Superior temporal gyrus (tissue), 1 donor: ENCODE results near the gene WDR18.

Experiments used
- DNase-seq: peaks from one replicate; pipeline ENCODE4 v3.0.0-alpha.2; 2016; ENCODE audit errors: extremely low spot score

WDR18 gene

GRCh38 chr19:964761-965694 is 19.1 kb upstream of the WDR18 start:
- DNase-seq, result no peak

GRCh38 chr19:966485-967088 is 17.6 kb upstream of the WDR18 start:
- DNase-seq, result no peak

GRCh38 chr19:970695-971094 is 13.4 kb upstream of the WDR18 start:
- DNase-seq, result no peak

GRCh38 chr19:971795-972194 is 12.3 kb upstream of the WDR18 start:
- DNase-seq, result no peak

- no peak for DNase-seq
Measured at GRCh38 chr19:972281-972680, 11.9 kb upstream of the WDR18 start.

GRCh38 chr19:973726-974563 is 10.2 kb upstream of the WDR18 start:
- DNase-seq, result no peak

- no peak for DNase-seq
Measured at GRCh38 chr19:974564-975257, 9.4 kb upstream of the WDR18 start.

GRCh38 chr19:976476-976875 is 7.7 kb upstream of the WDR18 start:
- no peak for DNase-seq

GRCh38 chr19:977058-977464 is 7.1 kb upstream of the WDR18 start:
- no peak for DNase-seq

GRCh38 chr19:979318-979741 is 4.8 kb upstream of the WDR18 start:
- DNase-seq, result no peak

GRCh38 chr19:980133-980998 is 3.8 kb upstream of the WDR18 start:
- no peak for DNase-seq

- peak; percentile 69 for DNase-seq
Measured at GRCh38 chr19:982567-983170, 1.5 kb upstream of the WDR18 start.

- no peak for DNase-seq
Measured at GRCh38 chr19:986083-986482, 1.9 kb downstream of the WDR18 start.

GRCh38 chr19:988081-988480 is 3.9 kb downstream of the WDR18 start:
- no peak for DNase-seq

GRCh38 chr19:988510-988909 is 4.4 kb downstream of the WDR18 start:
- DNase-seq, result no peak

GRCh38 chr19:989381-990081 is 5.4 kb downstream of the WDR18 start:
- DNase-seq, result no peak

- no peak for DNase-seq
Measured at GRCh38 chr19:990119-990571, 6.0 kb downstream of the WDR18 start.

GRCh38 chr19:990746-991145 is 6.6 kb downstream of the WDR18 start:
- no peak for DNase-seq

- DNase-seq, result no peak
Measured at GRCh38 chr19:991174-991931, 7.2 kb downstream of the WDR18 start.
